Subcutaneous adipose tissue (tissue), 4 donors: ENCODE measurements around the gene TRIM42. TPM values are rescaled to one million over a fixed set of nuclear protein-coding genes. Genes with fewer than 3 reads are reported as not detected.

Experiments used
- total RNA-seq, 4 donors: library from RNA; depleted of rRNA; stranded (reverse); fragments of >200 nt; gene quantifications; one replicate each; pipeline ENCODE4 v1.1.0, GENCODE V29; 2016
- TF ChIP-seq, protein P1 (sequence below): fragments of 450-650 bp; IDR thresholded peaks from one replicate; pipeline ENCODE4 v1.5.1; 2016; ENCODE audit warnings: low read depth, mild to moderate bottlenecking, control low read depth, antibody characterized with exemption, moderate library complexity

The TRIM42 gene
- total RNA-seq, 4 donors from 2014 or later, result not detected

DNA sequence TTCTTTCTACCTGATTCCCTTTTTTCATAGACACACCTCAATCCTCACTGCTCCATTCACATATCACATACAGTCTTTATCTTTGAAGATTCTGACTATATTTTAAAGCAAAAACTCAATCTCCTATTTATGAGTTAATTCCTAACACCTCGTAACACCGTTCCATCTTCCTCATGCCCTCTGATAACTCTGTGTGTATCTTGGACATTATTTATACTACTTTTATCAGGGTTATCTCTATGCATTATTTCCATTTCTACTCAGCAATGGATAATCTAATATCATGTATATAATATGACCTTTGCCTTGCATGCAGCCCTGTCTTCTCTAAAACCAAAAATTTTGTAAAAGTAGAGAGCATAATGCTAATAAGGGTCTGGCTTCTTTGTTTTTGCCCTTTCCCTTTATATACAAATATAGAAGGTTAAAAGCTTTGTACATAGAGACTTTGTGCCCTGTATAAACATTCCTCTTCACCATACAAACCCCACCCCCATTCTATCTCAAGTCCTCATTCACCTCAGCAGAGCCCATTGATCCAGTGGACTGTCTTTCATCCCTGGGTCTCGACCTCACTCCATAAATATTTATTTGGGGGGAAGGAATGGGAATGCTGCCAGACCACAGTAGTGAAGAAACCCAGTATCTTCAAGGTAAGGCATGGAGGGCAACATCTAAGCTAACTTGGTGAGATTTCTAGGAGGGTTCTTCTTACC lies 21.8 kb downstream of the TRIM42 start:
- TF ChIP-seq, protein P1, sequence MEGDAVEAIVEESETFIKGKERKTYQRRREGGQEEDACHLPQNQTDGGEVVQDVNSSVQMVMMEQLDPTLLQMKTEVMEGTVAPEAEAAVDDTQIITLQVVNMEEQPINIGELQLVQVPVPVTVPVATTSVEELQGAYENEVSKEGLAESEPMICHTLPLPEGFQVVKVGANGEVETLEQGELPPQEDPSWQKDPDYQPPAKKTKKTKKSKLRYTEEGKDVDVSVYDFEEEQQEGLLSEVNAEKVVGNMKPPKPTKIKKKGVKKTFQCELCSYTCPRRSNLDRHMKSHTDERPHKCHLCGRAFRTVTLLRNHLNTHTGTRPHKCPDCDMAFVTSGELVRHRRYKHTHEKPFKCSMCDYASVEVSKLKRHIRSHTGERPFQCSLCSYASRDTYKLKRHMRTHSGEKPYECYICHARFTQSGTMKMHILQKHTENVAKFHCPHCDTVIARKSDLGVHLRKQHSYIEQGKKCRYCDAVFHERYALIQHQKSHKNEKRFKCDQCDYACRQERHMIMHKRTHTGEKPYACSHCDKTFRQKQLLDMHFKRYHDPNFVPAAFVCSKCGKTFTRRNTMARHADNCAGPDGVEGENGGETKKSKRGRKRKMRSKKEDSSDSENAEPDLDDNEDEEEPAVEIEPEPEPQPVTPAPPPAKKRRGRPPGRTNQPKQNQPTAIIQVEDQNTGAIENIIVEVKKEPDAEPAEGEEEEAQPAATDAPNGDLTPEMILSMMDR, result no peak

DNA sequence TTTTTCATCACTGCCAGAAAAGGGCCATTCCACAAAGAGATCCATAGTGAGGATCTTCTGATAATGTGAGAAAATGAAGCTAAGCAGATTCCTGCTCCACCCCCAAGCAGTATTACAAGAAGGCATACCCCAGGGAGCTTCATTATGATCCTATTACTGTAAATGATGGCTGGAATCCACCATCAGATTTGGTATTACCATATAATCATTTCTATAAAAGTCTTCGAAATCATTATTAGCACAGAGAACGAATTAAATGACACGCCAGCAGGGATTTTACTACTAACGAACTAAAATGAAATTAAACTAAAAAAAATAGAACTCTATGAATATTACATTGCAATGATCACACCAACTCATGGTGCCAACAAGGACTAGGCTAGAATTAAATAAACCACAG lies 24.4 kb downstream of the TRIM42 start:
- TF ChIP-seq, protein P1, result no peak

DNA sequence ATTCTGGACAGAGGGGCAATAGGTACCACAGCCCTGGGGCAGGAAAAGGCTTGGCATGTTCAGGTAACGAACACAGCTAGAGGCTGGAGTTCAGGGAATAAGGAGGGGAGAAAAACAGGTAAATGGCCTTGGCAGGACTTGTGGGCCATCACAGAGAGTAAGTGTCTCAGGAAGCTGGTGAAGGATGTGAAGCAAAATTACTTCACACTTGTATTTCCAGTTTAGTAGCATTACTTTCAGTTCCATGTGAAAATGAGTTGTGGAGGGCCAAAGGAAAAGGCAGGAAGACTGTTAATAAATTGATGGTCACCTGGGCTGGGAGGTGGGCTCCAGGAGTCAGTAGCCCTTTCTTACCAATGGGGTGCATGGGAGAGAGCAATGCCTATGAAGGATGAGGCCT lies 25.6 kb downstream of the TRIM42 start:
- TF ChIP-seq, protein P1, result no peak

DNA sequence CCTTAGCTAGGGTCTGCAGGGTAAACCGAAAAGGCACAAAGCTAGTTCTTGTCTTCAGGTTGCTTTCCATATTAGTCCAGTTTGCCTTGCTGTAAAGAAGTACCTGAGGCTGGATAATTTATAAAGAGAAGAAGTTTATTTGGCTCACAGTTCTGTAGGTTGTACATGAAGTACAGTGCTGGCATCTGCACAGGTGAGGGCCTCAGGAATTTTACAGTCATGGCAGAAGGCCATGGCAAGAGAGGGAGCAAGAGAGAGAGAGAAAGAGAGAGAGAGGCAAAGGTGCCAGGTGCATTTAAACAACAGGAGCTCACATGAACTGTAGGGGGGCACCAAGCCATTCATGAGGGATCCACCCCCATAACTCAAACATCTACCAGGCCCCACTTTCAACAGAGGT lies 26.9 kb downstream of the TRIM42 start:
- TF ChIP-seq, protein P1, result no peak

DNA sequence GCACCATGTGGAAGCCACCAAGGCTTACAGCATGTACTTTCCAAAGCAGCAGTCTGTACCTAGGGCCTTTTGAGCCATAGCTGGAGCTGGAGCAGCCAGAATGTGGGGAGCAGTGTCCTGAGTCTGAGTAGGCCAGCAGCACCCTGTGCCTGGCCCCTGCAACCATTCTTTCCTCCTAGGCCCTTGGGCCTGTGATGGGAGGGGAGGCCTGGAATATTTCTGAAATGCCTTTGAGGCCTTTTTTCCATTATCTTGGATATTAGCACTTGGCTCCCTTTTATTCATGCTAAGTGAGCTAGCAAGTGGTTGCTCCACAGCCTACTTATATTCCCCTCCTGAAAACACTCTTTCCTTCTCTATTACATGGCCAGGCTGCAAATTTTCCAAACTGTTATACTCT lies 28.1 kb downstream of the TRIM42 start:
- TF ChIP-seq, protein P1, result no peak

DNA sequence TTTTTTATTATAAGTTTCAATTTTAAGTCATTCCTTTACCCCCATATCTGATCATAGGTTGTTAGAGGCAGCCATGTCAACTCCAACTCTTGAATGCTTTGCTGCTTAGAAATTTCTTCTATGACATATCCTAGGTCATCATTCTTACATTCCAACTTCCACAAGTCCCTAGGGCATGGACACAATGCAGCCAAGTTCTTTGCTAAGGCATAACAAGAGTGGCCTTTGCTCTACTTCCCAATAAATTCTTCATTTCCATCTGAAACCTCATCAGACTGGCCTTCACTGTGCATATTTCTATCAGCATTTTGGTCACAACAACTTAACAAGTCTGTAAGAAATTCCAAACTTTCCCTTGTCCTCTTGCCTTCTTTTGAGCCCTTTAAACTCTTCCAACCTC lies 28.5 kb downstream of the TRIM42 start:
- TF ChIP-seq, protein P1, result no peak

DNA sequence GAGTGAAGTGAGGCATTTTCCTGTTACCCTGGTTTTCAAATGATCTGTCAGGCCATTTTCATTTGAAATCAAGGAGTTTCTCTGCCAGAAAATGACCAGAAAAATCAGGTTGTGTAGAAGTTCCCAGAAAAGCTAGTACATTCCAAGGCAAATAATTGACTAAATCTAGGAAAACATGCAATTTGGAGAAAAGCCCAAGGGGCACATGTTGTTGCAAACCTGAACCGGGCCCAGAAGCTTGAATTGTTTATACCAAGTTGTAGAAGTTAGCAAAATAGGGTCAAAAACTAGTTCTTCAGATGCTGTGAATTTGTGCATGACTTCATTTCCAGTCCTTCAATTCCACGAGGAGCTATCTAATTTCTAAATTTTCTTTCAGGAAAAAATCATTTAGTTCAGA lies 31.0 kb downstream of the TRIM42 start:
- TF ChIP-seq, protein P1, result no peak
